Chondrocyte (in vitro differentiated cells): ENCODE data around the gene DPP4. TPM values are rescaled to one million over a fixed set of nuclear protein-coding genes. Genes with fewer than 3 reads are reported as not detected.

Source experiments
- DNase-seq: peaks from one replicate; pipeline ENCODE4 v3.0.0; 2021; ENCODE audit warnings: mixed read lengths, low spot score
- H3K27ac Mint-ChIP-seq: one replicate; pipeline ENCODE4 v1.8.0; 2021; ENCODE audit warnings: mild to moderate bottlenecking, moderate library complexity, mixed read lengths; ENCODE audit not compliant: unreplicated experiment
- H3K27me3 Mint-ChIP-seq: 2 replicates; pipeline ENCODE4 v1.8.0; 2021; ENCODE audit warnings: low read depth, mixed read lengths
- H3K36me3 Mint-ChIP-seq: 2 replicates; pipeline ENCODE4 v1.8.0; 2021; ENCODE audit warnings: low read depth, mixed read lengths
- H3K4me1 Mint-ChIP-seq: 2 replicates; pipeline ENCODE4 v1.8.0; 2021; ENCODE audit warnings: low read depth, mild to moderate bottlenecking, mixed read lengths
- H3K4me3 Mint-ChIP-seq: one replicate; pipeline ENCODE4 v1.8.0; 2021; ENCODE audit warnings: mild to moderate bottlenecking, moderate library complexity, mixed read lengths; ENCODE audit not compliant: unreplicated experiment
- H3K9me3 Mint-ChIP-seq: 2 replicates; pipeline ENCODE4 v1.8.0; 2021; ENCODE audit warnings: low read depth, mixed read lengths
- total RNA-seq: library from RNA; stranded (reverse); gene quantifications from 3 replicates; pipeline ENCODE4 v1.2.1, GENCODE V29; 2021
- TF ChIP-seq, protein P1 (sequence below): fragments of 200-600 bp; sonication (generic); IDR thresholded peaks from 2 replicates; pipeline ENCODE4 v1.5.0; 2021; ENCODE audit warnings: antibody characterized with exemption, mild to moderate bottlenecking, moderate library complexity

Gene DPP4
- total RNA-seq, 1 donor from 2014 or later: 0.42 TPM

DNA sequence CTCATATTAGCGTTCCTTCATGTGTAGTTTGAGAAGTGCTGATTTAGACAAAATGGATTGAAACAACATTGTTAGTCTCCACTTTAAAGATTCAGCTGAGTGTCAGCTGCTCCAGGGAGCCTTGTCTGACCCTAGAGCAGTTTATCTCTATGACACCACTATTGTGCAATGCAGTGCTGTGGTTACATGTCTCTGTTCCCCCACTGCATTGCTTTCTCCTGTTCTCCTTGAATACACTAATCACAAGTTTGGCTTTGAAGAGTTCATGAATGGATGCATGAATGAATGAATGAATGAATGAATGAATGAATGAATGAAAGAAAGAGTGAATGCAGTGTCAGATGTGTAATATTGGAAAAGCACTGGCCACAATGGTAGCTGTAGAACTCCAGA lies 39.8 kb upstream of the DPP4 start:
- peaks cover 10% of the 10 kb centered on the region for H3K9me3 Mint-ChIP-seq
- no peak for DNase-seq
- no peak overlapping the region for H3K27ac Mint-ChIP-seq
- no peak overlapping the region for H3K4me3 Mint-ChIP-seq
- peaks cover 3% of the 10 kb centered on the region for H3K36me3 Mint-ChIP-seq
- peaks cover 19% of the 10 kb centered on the region for H3K27me3 Mint-ChIP-seq
- peaks cover 7% of the 10 kb centered on the region for H3K4me1 Mint-ChIP-seq
- TF ChIP-seq, protein P1, sequence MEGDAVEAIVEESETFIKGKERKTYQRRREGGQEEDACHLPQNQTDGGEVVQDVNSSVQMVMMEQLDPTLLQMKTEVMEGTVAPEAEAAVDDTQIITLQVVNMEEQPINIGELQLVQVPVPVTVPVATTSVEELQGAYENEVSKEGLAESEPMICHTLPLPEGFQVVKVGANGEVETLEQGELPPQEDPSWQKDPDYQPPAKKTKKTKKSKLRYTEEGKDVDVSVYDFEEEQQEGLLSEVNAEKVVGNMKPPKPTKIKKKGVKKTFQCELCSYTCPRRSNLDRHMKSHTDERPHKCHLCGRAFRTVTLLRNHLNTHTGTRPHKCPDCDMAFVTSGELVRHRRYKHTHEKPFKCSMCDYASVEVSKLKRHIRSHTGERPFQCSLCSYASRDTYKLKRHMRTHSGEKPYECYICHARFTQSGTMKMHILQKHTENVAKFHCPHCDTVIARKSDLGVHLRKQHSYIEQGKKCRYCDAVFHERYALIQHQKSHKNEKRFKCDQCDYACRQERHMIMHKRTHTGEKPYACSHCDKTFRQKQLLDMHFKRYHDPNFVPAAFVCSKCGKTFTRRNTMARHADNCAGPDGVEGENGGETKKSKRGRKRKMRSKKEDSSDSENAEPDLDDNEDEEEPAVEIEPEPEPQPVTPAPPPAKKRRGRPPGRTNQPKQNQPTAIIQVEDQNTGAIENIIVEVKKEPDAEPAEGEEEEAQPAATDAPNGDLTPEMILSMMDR: no peak

DNA sequence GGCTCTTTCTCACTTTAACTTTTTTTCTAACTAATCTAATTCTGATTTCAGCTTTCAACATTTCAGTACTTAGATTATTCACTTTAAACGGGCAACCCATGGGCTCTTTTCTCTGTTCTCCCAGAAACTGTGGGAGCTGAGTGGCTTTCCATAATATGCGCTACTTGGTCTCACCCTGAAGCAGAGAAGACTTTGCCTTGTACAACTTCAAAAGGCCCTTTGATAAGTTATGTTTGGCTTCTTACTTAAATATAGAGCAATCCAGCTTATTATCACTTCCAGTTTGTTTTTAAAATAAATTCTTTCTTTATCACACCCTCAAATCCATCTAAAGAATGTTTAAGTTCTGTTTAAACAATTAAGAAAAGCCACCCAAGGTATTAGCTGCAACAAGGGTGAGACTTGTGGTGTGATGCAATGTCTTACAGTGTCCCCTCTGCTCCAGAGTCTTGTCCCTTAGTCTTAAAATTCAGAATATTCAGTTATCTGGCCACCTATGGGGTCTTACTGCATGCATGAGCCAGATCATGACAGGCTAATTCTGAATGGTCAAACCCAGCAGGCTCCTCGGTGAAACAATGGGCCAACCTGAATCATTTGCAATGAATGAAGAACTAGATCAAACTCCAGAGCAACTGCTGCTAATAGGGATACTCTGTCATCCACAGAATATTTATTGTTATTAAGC lies 39.2 kb upstream of the DPP4 start:
- Mint-ChIP-seq H3K27me3 (peaks cover 21% of the 10 kb centered on the region), H3K27ac (no peak overlapping the region), H3K4me1 (peaks cover 7% of the 10 kb centered on the region), H3K9me3 (peaks cover 10% of the 10 kb centered on the region), H3K36me3 (peaks cover 3% of the 10 kb centered on the region), H3K4me3 (no peak overlapping the region)
- TF ChIP-seq, protein P1: no peak
- DNase-seq: no peak

DNA sequence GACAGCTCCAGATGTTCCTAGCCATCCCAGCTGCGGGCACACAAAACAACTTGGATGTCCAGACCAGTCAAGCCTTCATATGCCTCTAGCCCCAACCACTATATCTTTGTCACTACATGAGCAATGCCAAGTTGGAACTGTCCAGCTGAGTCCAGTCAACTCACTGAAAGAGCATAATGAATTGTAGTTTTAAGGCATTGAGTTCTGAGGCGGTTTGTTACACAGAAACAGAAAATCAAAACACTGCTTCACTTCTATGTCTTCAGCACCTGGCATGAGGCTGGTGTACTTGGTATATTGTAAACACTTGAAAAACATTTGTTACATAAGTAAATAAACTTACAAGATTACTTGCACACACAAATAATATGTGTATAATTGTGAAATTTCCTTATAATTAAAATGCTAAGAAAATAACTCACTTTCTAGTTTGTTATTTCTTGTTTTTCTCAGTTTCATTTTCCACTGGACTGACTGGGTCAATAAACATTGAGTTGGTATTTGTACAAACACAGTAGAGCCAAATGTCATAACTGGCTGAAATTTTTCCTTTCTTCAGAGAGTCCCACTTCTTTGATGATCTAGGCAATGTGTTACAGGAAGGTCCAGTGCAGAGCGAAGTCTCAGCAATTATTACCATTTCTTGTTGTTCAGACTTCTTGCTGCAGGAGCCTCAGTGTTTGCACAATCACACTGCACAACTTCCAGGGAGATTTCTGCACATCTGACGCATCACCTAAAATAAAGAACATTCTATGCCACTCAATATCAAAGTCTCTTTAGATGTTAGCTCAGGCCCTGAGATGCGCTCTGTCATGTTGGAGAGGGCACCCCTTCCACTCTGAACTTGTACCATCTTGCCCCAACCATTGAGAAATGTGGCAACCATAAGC lies 38.2 kb upstream of the DPP4 start:
- H3K4me3 Mint-ChIP-seq: no peak overlapping the region
- H3K4me1 Mint-ChIP-seq: peaks cover 7% of the 10 kb centered on the region
- H3K27ac Mint-ChIP-seq: no peak overlapping the region
- peaks cover 10% of the 10 kb centered on the region for H3K9me3 Mint-ChIP-seq
- no peak for DNase-seq
- peaks cover 3% of the 10 kb centered on the region for H3K36me3 Mint-ChIP-seq
- H3K27me3 Mint-ChIP-seq: peaks cover 28% of the 10 kb centered on the region
- TF ChIP-seq, protein P1: no peak

DNA sequence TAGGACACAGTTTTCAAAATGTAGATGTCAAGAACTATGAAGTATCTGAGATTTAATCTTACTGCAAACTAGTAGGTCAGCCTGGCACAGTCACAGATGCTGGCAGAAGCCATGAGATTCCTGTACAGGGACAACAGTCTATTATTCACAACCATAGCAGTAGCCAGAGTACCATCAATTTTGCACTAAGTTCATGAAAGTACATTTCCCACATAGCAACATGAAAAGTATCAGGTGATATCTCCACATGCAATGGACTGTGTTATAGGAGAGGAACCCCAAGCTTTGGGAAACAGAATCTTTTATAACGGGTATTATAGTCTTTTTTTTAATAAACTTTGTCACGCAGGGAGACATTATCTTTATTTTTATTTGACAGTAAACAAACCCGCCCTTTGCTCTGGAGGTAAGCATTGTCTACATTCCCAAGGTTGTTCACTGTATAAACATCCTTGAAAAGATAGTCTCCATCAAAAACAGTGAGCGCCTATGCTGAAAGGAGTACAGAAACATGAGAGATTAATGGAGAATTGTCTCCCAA lies 33.4 kb upstream of the DPP4 start:
- Mint-ChIP-seq H3K4me3 (no peak overlapping the region), H3K36me3 (no peaks in the 10 kb centered on the region), H3K27me3 (peaks cover 33% of the 10 kb centered on the region), H3K9me3 (no peaks in the 10 kb centered on the region), H3K4me1 (peaks cover 4% of the 10 kb centered on the region), H3K27ac (no peak overlapping the region)
- no peak for DNase-seq
- TF ChIP-seq, protein P1: no peak

DNA sequence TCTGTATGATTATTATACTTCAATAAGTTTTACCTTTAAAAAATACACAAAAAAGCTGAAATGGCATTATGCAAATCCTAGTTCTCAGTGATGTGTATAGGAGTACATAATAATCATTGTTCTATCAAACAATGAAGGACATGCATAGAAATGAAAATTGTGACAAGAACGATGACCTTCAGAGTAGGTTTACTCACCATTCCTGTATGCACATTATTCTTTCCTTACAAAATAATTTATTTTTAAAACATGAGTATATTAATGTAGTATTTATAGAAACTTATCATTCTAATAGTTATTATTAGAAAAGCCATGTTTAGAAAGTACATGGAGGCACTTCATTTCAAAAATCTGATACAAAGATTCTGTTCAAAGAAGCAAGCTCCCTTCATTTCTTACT lies 32.7 kb upstream of the DPP4 start:
- Mint-ChIP-seq H3K36me3 (no peaks in the 10 kb centered on the region), H3K9me3 (no peaks in the 10 kb centered on the region), H3K4me3 (no peak overlapping the region), H3K27me3 (peaks cover 37% of the 10 kb centered on the region), H3K4me1 (peaks cover 4% of the 10 kb centered on the region), H3K27ac (no peak overlapping the region)
- DNase-seq: no peak
- TF ChIP-seq, protein P1: no peak
